Fibroblast of lung (primary cell): Measurements from ENCODE around the gene COLEC12. TPM values are rescaled to one million over a fixed set of nuclear protein-coding genes. Genes with fewer than 3 reads are reported as not detected.
A peak's percentile ranks its signal among the peaks of the same experiment; 100 is the strongest.

Source experiments
- DNase-seq, 2 donors: peaks; one replicate each; pipeline versions ENCODE4 v3.0.0 to v3.0.0-alpha.2; 2010; ENCODE audit warnings: low read depth in 2 of 2
- H2AFZ ChIP-seq: 2 replicates; pipeline ENCODE4 v1.5.1; 2012; ENCODE audit warnings: low read length, control low read depth, inconsistent platforms
- H3K27ac ChIP-seq: 2 replicates; pipeline ENCODE4 v1.5.1; 2011; ENCODE audit warnings: low read length, control low read depth; ENCODE audit not compliant: insufficient read depth
- H3K27me3 ChIP-seq: 2 replicates; pipeline ENCODE4 v1.5.1; 2011; ENCODE audit warnings: mild to moderate bottlenecking, low read length; ENCODE audit not compliant: control insufficient read depth, insufficient read depth
- H3K36me3 ChIP-seq: 2 replicates; pipeline ENCODE4 v1.5.1; 2011; ENCODE audit warnings: low read length; ENCODE audit not compliant: control insufficient read depth, insufficient read depth
- H3K4me1 ChIP-seq: 2 replicates; pipeline ENCODE4 v1.5.1; 2011; ENCODE audit warnings: low read length; ENCODE audit not compliant: control insufficient read depth, insufficient read depth; ENCODE audit errors: extremely low read depth
- H3K4me2 ChIP-seq: 2 replicates; pipeline ENCODE4 v1.5.1; 2011; ENCODE audit warnings: low read length, control low read depth; ENCODE audit not compliant: insufficient read depth; ENCODE audit errors: extremely low read depth
- H3K4me3 ChIP-seq, 4 experiments: fragments of 200-600 bp in 1 of 4; sonication (generic) in 1 of 4; replicated peaks in 1 of 4; 2 replicates each; pipeline ENCODE4 v1.5.1; 2011 to 2016; ENCODE audit warnings: low read length in 4 of 4, low read depth in 3 of 4, mild to moderate bottlenecking in 3 of 4, control low read depth in 2 of 4, inconsistent platforms in 1 of 4, mixed read lengths in 1 of 4; ENCODE audit not compliant: insufficient read depth in 1 of 4; ENCODE audit errors: control extremely low read depth in 1 of 4
- H3K79me2 ChIP-seq: 2 replicates; pipeline ENCODE4 v1.5.1; 2012; ENCODE audit warnings: mild to moderate bottlenecking, low read length, inconsistent platforms; ENCODE audit not compliant: control insufficient read depth, insufficient read depth
- H3K9ac ChIP-seq: 2 replicates; pipeline ENCODE4 v1.5.1; 2011; ENCODE audit warnings: mild to moderate bottlenecking, low read length, control low read depth; ENCODE audit not compliant: insufficient read depth
- H3K9me3 ChIP-seq: 2 replicates; pipeline ENCODE4 v1.5.1; 2012; ENCODE audit warnings: low read depth, low read length; ENCODE audit not compliant: control insufficient read depth, insufficient read depth
- H4K20me1 ChIP-seq: 2 replicates; pipeline ENCODE4 v1.5.1; 2011; ENCODE audit warnings: low read length; ENCODE audit not compliant: control insufficient read depth, insufficient read depth; ENCODE audit errors: extremely low read depth
- EZH2 ChIP-seq: IDR thresholded peaks from 2 replicates; pipeline ENCODE4 v1.5.1; 2012; ENCODE audit warnings: low read length, control low read depth, mild to moderate bottlenecking; ENCODE audit errors: missing control alignments
- polyA plus RNA-seq, 2 donors: library from polyadenylated mRNA; depleted of rRNA in 1 of 2; stranded (reverse) in 1 of 2; unstranded in 1 of 2; fragments of >200 nt; gene quantifications; 2 replicates each; pipeline ENCODE4 v1.2.1, GENCODE V29; 2011 to 2012; ENCODE audit warnings: missing spikeins in 1 of 2
- total RNA-seq: library from RNA; depleted of rRNA; stranded (reverse); fragments of >200 nt; gene quantifications from 2 replicates; pipeline ENCODE4 v1.2.1, GENCODE V29; 2014
- TF ChIP-seq, protein P1 (sequence below), 2 donors: IDR thresholded peaks in 1 of 2; conservative IDR thresholded peaks in 1 of 2; 1 replicate in 1 of 2; 2 replicates in 1 of 2; pipeline ENCODE4 v1.5.1; 2011 to 2012; ENCODE audit warnings: low read length in 2 of 2, control low read depth in 1 of 2, inconsistent platforms in 1 of 2, low read depth in 1 of 2, mild to moderate bottlenecking in 1 of 2

The COLEC12 gene
- total and polyA plus RNA-seq, 2 donors (not counting 1 experiment from before 2014, with no cell fraction given): 20.0 to 24.8 TPM

DNA sequence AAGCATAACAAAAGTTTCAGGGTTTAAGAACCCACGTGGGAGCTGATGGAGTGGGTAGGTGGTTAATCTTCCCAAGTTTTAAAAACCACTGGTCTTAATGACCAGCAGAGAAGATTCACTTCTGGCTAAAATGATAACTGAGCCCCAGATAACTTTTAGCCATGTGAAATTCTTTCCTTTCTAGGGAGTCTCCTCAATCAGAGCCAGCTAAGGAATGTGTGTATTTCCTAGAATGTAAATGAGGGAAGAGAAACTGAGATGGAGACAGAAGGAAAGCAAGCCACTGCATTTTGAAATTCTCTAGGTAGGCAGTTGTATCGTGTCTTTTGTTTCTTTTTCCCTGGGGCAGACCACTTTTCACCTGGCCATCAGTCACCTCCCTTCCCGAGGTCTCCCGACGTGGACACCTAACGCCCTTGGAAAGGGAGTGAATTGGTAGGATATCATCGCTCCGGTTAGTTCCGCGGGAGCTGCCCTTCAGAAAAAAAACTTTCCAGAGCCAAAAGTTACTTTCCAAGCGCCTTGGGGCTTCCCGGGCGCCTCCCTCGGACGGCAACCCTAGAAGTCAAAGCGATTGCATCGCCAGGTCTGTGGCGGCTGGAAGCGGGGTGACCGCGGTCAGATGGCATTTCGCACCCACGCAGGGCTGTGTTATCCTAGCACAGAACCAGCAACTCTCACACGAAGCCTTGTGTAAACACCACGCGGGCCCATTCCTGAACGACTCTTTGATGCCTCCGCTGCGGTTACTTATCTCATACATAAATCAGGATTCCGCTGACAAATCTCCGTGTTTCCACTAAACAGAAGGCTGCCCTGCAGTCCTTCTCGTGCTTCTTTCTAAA is 1.3 kb downstream of the COLEC12 start:
- Histone ChIP-seq H3K4me1 (peaks cover 8% of the 10 kb centered on the region), H3K4me2 (peak overlapping the region; percentile 77), H3K36me3 (no peaks in the 10 kb centered on the region), H3K9ac (peak overlapping the region; percentile 69), H3K79me2 (no peaks in the 10 kb centered on the region), H2AFZ (no peak overlapping the region), H3K4me3 (peak overlapping the region; percentile 53 to 74 (median 64)), H3K9me3 (no peaks in the 10 kb centered on the region), H3K27ac (peak overlapping the region; percentile 66), H4K20me1 (no peaks in the 10 kb centered on the region), H3K27me3 (peaks cover 8% of the 10 kb centered on the region)
- peak; percentile 42 to 94 for DNase-seq
- TF ChIP-seq, protein P1, sequence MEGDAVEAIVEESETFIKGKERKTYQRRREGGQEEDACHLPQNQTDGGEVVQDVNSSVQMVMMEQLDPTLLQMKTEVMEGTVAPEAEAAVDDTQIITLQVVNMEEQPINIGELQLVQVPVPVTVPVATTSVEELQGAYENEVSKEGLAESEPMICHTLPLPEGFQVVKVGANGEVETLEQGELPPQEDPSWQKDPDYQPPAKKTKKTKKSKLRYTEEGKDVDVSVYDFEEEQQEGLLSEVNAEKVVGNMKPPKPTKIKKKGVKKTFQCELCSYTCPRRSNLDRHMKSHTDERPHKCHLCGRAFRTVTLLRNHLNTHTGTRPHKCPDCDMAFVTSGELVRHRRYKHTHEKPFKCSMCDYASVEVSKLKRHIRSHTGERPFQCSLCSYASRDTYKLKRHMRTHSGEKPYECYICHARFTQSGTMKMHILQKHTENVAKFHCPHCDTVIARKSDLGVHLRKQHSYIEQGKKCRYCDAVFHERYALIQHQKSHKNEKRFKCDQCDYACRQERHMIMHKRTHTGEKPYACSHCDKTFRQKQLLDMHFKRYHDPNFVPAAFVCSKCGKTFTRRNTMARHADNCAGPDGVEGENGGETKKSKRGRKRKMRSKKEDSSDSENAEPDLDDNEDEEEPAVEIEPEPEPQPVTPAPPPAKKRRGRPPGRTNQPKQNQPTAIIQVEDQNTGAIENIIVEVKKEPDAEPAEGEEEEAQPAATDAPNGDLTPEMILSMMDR (conservative IDR thresholded peaks at IDR 0.05 in 1 of 2, IDR thresholded peaks at IDR 0.05 in 1 of 2; ENCODE audit: low read depth in 1 of 2, low read length in 2 of 2): no peak
- no peak for TF ChIP-seq EZH2

DNA sequence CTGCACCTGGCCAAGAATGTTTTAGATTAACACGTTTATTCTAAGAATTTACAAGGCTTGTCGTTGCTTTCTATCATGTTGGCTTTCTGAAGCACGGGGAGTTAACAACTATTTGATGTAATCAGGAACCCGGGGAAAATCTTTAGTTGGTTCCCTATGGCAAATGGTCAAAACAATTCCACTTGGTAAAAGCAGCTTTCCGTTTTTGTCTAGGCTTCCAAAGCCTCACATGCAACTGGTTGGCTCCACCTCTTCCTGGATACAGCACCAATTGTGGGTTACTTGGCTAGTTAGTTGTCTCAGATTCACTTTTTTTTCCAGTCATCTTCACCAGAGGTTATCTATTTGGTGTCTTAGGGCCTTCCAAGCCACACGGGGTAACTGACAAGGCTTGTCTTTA is 2.8 kb downstream of the COLEC12 start:
- no peaks in the 10 kb centered on the region for H3K9me3 ChIP-seq
- peaks cover 8% of the 10 kb centered on the region for H3K4me1 ChIP-seq
- H4K20me1 ChIP-seq: no peaks in the 10 kb centered on the region
- no peak overlapping the region for H3K4me3 ChIP-seq
- H3K27me3 ChIP-seq: peaks cover 8% of the 10 kb centered on the region
- DNase-seq: no peak
- H3K4me2 ChIP-seq: no peak overlapping the region
- H3K36me3 ChIP-seq: no peaks in the 10 kb centered on the region
- H2AFZ ChIP-seq: no peak overlapping the region
- H3K79me2 ChIP-seq: no peaks in the 10 kb centered on the region
- no peak overlapping the region for H3K9ac ChIP-seq
- H3K27ac ChIP-seq: no peak overlapping the region
- no peak for TF ChIP-seq EZH2
- TF ChIP-seq, protein P1 (conservative IDR thresholded peaks at IDR 0.05 in 1 of 2, IDR thresholded peaks at IDR 0.05 in 1 of 2; ENCODE audit: low read depth in 1 of 2, low read length in 2 of 2): no peak

DNA sequence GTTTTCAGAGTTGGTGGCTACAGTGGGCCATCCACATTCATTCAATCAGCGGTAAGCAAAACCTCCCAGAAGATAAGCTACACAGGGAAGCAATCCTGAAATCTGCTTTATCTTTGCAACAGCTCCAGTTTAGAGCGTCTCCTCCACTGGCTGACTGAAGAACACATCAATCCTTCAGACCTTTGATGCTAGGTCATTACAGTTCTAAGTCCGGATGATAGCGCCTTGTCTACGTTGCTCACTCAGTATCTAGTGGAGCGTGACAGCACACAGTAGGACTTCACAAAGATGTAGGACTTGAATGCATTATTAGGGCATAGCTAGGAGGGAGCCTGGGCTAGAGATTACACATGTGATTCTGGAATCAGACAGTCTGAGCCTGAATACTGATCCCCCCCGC is 5.0 kb downstream of the COLEC12 start:
- peak overlapping the region; percentile 36 for H3K27ac ChIP-seq

More for the DNA sequence above, 5.0 kb downstream of the COLEC12 start:
- Histone ChIP-seq H3K36me3 (no peaks in the 10 kb centered on the region), H3K27me3 (no peaks in the 10 kb centered on the region), H2AFZ (no peak overlapping the region), H3K9me3 (no peaks in the 10 kb centered on the region), H3K9ac (no peak overlapping the region), H3K4me1 (peaks cover 8% of the 10 kb centered on the region), H3K4me3 (no peak overlapping the region), H4K20me1 (no peaks in the 10 kb centered on the region), H3K79me2 (no peaks in the 10 kb centered on the region), H3K4me2 (peak overlapping the region; percentile 4)
- DNase-seq: no peak
- TF ChIP-seq, protein P1 (conservative IDR thresholded peaks at IDR 0.05 in 1 of 2, IDR thresholded peaks at IDR 0.05 in 1 of 2; ENCODE audit: low read depth in 1 of 2, low read length in 2 of 2): no peak
- no peak for TF ChIP-seq EZH2
